Fibroblast of lung (primary cell): ENCODE data around the gene TFF2.

Source experiments
- EZH2 ChIP-seq: IDR thresholded peaks from 2 replicates; pipeline ENCODE4 v1.5.1; 2012; ENCODE audit warnings: low read length, control low read depth, mild to moderate bottlenecking; ENCODE audit errors: missing control alignments
- TF ChIP-seq, protein P1 (sequence below), 2 donors: IDR thresholded peaks in 1 of 2; conservative IDR thresholded peaks in 1 of 2; 1 replicate in 1 of 2; 2 replicates in 1 of 2; pipeline ENCODE4 v1.5.1; 2011 to 2012; ENCODE audit warnings: low read length in 2 of 2, control low read depth in 1 of 2, inconsistent platforms in 1 of 2, low read depth in 1 of 2, mild to moderate bottlenecking in 1 of 2

DNA sequence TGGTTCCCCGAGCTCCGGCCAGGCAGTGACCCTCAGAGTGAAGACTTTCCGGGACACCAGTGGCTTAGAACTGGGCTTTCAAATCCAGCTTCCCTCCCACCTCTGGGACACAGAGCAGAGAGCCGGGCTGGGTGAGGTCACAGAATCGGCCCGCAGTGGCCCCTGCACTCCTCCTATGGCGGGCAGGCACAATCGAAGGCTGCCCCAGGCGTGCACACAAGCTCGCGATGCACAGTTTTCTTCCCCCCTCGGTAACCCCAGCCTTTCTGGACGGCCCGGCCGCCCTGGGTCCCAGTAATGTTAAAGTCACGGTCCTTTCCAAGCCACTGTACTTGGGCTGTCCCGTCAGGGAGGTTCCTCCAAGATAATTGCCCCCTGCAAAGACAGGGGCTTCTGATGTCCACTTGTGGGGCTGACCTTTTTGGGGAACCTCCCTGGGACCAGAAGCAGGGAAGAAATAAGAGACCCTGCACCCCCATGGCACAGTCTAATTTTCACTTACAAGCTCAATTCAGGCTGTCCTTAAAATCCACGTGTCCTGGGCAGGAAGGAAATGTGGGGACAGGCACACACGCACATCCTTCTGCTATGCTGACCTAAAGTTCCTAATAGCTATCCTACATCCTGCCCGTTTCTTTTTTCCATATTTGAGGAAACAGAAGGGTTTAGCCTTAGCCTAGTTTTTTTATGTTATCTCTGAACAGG, 49.3 kb downstream of the TFF2 start:
- no peak for TF ChIP-seq EZH2
- TF ChIP-seq, protein P1, sequence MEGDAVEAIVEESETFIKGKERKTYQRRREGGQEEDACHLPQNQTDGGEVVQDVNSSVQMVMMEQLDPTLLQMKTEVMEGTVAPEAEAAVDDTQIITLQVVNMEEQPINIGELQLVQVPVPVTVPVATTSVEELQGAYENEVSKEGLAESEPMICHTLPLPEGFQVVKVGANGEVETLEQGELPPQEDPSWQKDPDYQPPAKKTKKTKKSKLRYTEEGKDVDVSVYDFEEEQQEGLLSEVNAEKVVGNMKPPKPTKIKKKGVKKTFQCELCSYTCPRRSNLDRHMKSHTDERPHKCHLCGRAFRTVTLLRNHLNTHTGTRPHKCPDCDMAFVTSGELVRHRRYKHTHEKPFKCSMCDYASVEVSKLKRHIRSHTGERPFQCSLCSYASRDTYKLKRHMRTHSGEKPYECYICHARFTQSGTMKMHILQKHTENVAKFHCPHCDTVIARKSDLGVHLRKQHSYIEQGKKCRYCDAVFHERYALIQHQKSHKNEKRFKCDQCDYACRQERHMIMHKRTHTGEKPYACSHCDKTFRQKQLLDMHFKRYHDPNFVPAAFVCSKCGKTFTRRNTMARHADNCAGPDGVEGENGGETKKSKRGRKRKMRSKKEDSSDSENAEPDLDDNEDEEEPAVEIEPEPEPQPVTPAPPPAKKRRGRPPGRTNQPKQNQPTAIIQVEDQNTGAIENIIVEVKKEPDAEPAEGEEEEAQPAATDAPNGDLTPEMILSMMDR (conservative IDR thresholded peaks at IDR 0.05 in 1 of 2, IDR thresholded peaks at IDR 0.05 in 1 of 2; ENCODE audit: low read depth in 1 of 2, low read length in 2 of 2): no peak
